RPMI8226 (cell line): ENCODE data around the gene ITGAE.
"Not testable (repeated sequence)": the region's sequence is repeated elsewhere in the genome, so short reads cannot be mapped to it uniquely, and the experiment has no call there.

ENCODE experiments used
- DNase-seq: peaks from one replicate; pipeline ENCODE4 v3.0.0-alpha.2; 2015

The ITGAE gene

GRCh38 chr17:3800362-3801271 lies at the start of gene ITGAE:
Gene ITGAE, minus strand, starts transcription at chr17:3801188. Its CDS starts 44 bp downstream, at chr17:3801144.
- no peak for DNase-seq

GRCh38 chr17:3848229-3848835 lies 47.3 kb upstream of the ITGAE start:
- DNase-seq = no peak

- peak; percentile 32 for DNase-seq
These were observed 46.2 kb upstream of the ITGAE start for GRCh38 chr17:3847165-3847670.

- no peak for DNase-seq
These were observed 45.6 kb upstream of the ITGAE start for GRCh38 chr17:3846437-3847164.

- peak; percentile 93 for DNase-seq
These were observed 44.8 kb upstream of the ITGAE start, which contains the start of gene NCBP3 for GRCh38 chr17:3845621-3846436. Gene NCBP3, minus strand, starts transcription at chr17:3846246. Its CDS starts 23 bp downstream, at chr17:3846223.

GRCh38 chr17:3845291-3845620 lies 44.3 kb upstream of the ITGAE start:
- DNase-seq = peak; percentile 19

- not testable (repeated sequence) for DNase-seq
These were observed 43.6 kb upstream of the ITGAE start for GRCh38 chr17:3844556-3844955.

- DNase-seq = peak; percentile 51
These were observed 43.0 kb upstream of the ITGAE start for GRCh38 chr17:3843935-3844516.

GRCh38 chr17:3838206-3838605 lies 37.2 kb upstream of the ITGAE start:
- no peak for DNase-seq

GRCh38 chr17:3836551-3836950 lies 35.6 kb upstream of the ITGAE start:
- no peak for DNase-seq

GRCh38 chr17:3835410-3836229 lies 34.6 kb upstream of the ITGAE start:
- no peak for DNase-seq

- DNase-seq = no peak
These were observed 33.8 kb upstream of the ITGAE start for GRCh38 chr17:3834811-3835210.

GRCh38 chr17:3828852-3829232 lies 27.9 kb upstream of the ITGAE start:
- DNase-seq = no peak

- no peak for DNase-seq
These were observed 27.3 kb upstream of the ITGAE start for GRCh38 chr17:3828151-3828851.

- peak; percentile 35 for DNase-seq
These were observed 26.3 kb upstream of the ITGAE start for GRCh38 chr17:3827124-3827773.

GRCh38 chr17:3826191-3826590 lies 25.2 kb upstream of the ITGAE start:
- no peak for DNase-seq

GRCh38 chr17:3821101-3821500 lies 20.1 kb upstream of the ITGAE start:
- DNase-seq = no peak

GRCh38 chr17:3818786-3819185 lies 17.8 kb upstream of the ITGAE start:
- no peak for DNase-seq

GRCh38 chr17:3817851-3818605 lies 17.0 kb upstream of the ITGAE start:
- DNase-seq = no peak
